CD4-positive, alpha-beta T cell treated with Interleukin-15 for 1 hour (primary cell): ENCODE measurements around the gene RPA1.

ENCODE experiments used
- DNase-seq: peaks from one replicate; pipeline ENCODE4 v3.0.0-alpha.2; 2020

The RPA1 gene

GRCh38 chr17:1912146-1912545, 82.3 kb downstream of the RPA1 start:
- no peak for DNase-seq

- no peak for DNase-seq
Observed at GRCh38 chr17:1913702-1914101, 83.9 kb downstream of the RPA1 start.

DNA sequence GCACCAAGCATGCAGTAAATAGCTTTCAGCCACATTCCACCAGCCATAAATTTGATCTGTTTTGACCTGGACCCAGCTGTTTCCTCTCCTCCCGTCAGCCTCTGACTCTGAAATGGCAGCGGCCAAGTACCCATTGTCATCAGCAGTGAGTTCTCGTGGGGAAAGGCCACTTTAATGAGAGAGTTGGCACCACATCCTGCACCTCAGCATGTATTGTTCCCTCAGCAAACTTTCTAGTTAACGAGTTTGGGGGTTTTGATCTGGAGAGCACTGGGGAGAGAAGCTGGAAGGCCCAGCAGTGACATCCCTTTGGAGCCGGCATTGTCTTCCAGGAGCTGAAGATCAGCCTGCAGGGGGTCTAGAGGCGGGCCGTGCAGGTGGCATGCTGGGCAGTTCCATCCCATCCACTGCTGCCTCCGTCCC, 84.9 kb downstream of the RPA1 start:
- no peak for DNase-seq

DNA sequence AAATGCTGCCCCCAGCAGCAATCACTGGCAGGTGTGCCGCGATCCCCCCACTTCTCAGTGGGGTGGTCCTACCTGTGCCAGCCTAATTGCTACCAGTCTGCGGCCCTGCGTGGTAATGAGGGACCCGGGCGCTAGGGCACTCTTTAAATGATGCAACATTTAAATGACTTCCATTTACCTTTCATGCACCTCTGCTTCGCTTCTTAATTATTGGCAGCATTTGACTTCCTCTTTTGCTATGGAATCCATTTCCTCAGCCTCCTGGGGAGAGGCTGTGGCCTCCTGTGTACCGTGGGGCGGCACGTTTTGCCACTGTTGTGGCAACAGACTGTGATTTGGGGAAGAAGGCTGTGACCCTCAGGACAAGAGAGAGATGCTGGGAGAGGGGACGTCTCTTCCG, 86.1 kb downstream of the RPA1 start:
- no peak for DNase-seq

GRCh38 chr17:1916316-1916715, 86.5 kb downstream of the RPA1 start:
- no peak for DNase-seq

DNA sequence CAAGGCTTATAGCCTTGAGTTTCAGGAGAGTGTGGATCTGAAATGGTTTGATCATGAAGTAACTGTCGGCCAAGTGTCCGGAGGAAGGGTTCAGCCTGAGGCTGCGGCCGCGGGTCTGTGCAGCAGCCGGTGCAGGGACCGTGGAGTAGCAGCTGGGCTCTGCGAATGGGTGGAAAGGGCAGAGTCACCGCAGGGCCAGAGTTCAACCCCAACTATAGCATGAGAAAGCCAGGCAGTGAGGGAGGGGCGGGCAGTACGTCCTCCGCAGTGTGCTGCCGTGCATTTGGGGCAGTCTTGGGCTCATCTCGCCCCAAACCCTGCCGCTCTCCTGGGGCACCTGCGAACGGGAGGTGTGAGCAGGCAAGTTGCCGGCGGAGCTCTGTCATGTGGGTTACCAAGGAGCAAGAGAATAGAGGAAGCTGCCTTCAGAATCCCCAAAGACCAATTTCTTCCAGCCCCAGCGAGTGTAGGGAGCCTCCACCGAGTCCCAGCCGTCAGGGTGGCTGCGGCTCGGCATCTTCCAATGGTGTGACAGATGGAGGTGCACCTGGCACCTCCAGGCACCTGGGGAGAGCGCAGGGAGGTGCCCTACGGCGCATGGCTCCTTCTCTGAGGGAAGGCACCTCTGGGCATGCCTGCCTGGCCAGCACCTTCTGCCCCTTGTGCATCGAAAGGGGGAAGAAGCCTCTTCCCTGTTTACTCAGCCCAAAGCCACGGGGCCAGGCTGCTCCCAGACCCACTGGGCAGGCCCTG, 87.3 kb downstream of the RPA1 start:
- no peak for DNase-seq

- no peak for DNase-seq
Observed at GRCh38 chr17:1918346-1919162, 88.7 kb downstream of the RPA1 start.

DNA sequence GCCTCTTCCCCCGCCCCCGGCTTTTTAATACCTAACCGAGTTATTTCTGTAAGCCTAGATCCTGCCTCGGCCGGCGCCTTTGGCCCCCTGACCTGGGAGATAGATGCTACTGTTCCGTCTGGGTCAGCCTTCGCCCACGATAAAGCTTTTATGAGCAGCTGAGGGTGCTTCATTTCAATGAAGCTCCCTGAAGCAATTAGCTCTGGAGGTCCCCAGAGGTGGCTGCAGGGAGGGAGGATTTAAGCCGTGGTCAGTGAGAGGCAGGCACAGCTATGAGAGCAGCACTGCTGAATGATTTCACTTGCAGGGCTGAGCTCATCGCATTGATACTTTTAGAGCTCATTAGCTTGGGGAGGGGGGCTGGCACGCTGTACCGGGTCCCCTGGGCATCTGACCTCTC, 89.4 kb downstream of the RPA1 start:
- DNase-seq, result no peak

DNA sequence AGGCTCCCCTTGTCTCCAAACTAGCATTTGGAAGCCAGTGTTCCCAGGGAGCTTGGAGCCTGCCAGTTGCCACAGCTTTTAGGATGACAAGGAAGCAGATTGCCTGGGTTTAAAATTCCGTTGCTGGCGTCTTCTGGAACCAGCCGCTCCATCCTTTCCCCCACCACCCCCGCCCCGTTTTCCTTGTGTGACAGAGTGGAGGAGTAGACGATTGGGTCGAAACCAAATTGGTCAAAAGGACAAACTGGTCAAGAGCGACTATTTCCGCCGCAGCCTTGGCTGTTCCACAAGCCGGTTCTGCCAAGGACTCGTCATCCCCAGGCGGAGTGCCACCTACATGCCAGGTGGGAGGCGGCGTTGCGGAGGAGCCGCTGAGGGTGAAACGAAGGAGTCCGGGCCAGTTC, 91.1 kb downstream of the RPA1 start:
- no peak for DNase-seq

- no peak for DNase-seq
Observed at GRCh38 chr17:1928976-1929375, 99.2 kb downstream of the RPA1 start.

- no peak for DNase-seq
Observed at GRCh38 chr17:1930337-1930645, 100.5 kb downstream of the RPA1 start.

GRCh38 chr17:1931844-1932579, 102.2 kb downstream of the RPA1 start:
- no peak for DNase-seq

- DNase-seq, result no peak
Observed at GRCh38 chr17:1933875-1934715, 104.3 kb downstream of the RPA1 start.

GRCh38 chr17:1934901-1935300, 105.1 kb downstream of the RPA1 start:
- no peak for DNase-seq

GRCh38 chr17:1936766-1937165, 107.0 kb downstream of the RPA1 start:
- no peak for DNase-seq

GRCh38 chr17:1937461-1937860, 107.7 kb downstream of the RPA1 start:
- DNase-seq, result no peak

GRCh38 chr17:1939981-1940809, 110.4 kb downstream of the RPA1 start:
- DNase-seq, result no peak

- no peak for DNase-seq
Observed at GRCh38 chr17:1940810-1941185, 111.0 kb downstream of the RPA1 start.

GRCh38 chr17:1941272-1942065, 111.7 kb downstream of the RPA1 start:
- no peak for DNase-seq

- DNase-seq, result no peak
Observed at GRCh38 chr17:1942066-1942365, 112.2 kb downstream of the RPA1 start.

GRCh38 chr17:1942666-1943435, 113.0 kb downstream of the RPA1 start:
- no peak for DNase-seq
